GM21390 (cell line): ENCODE data around the gene NBR1.
A peak's percentile ranks its signal among the peaks of the same experiment; 100 is the strongest.
"Not testable (repeated sequence)": the region's sequence is repeated elsewhere in the genome, so short reads cannot be mapped to it uniquely, and the experiment has no call there.

ENCODE experiments used
- ATAC-seq: cut with Tn5 transposase; IDR thresholded peaks from one replicate; pipeline ENCODE4 v1.9.1; 2021; ENCODE audit not compliant: unreplicated experiment

The NBR1 gene

DNA sequence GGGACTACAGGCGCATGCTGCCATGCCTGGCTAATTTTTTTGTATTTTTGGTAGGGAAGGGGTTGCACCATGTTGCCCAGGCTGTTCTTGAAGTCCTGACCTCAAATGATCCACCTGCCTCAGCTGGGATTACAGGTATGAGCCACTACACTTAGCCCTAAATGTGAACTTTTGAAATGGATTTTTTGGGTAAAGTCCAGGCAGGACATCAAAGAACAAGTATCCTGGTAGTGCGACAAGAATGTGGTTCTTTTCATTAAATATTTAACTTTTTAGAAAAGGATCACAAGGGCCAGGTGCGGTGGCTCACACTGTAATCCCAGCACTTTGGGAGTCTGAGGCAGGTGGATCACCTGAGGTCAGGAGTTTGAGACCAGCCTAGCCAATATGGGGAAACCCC, 15.3 kb upstream of the NBR1 start:
- no peak for ATAC-seq

GRCh38 chr17:43159232-43159631, 11.8 kb upstream of the NBR1 start:
- ATAC-seq: not testable (repeated sequence)

- not testable (repeated sequence) for ATAC-seq
Measured at GRCh38 chr17:43159957-43160356, 11.1 kb upstream of the NBR1 start.

GRCh38 chr17:43165971-43166370, 5.0 kb upstream of the NBR1 start:
- not testable (repeated sequence) for ATAC-seq

DNA sequence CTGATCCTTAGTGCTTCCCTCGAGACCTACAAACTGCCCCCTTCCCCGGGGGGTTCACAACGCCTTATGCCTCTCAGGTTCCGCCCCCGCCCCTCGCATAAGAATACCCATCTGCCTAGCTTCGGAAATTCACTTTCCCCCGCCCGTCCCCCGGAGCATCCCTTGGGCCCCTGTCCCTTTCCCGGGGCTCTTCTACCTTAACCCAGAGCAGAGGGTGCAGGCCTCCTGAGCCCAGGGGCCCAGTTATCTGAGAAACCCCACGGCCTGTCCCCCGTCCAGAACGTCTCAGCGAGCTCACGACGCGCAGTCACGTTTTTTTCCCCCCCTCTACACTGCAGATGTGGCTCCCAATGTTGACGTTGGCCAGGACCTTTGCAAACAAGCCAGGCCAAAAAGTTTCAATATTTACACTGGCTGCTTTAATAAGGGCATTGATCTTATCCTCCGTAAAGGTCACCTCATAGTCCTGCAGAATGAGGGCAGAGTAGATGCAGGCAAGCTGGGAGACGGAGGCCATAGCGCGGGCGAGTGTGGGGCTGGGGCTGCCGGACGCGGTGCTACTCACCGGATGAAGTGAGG, 1.4 kb upstream of the NBR1 start:
- ATAC-seq: peak; percentile 14

DNA sequence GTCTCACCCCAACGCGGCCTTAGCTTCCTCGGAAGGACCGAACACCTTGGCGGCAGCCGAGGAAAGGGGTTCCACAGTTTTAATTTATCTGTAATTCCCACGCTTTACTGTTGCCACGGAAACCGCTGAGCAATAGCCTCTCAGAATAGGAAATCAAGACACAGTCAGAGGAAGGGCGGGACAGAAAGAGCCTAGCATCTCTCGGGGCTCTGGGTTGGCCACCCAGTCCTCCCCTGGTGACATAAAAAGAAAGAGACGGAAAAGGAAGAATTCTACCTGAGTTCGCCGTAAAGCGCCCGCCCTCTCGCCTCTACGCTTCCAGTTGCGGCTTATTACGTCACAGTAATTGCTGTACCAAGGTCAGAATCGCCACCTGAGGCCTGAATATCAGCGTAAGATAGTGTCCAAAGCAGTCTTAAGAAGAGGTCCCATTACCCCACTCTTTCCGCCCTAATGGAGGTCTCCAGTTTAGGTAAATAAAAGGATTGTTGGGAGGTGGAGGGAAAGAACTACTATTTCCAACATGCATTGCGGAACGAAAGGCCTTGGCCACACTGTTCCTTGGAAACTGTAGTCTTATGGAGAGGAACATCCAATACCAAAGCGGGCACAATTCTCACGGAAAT, 761 bp upstream of the NBR1 start:
- ATAC-seq: peak; percentile 59

DNA sequence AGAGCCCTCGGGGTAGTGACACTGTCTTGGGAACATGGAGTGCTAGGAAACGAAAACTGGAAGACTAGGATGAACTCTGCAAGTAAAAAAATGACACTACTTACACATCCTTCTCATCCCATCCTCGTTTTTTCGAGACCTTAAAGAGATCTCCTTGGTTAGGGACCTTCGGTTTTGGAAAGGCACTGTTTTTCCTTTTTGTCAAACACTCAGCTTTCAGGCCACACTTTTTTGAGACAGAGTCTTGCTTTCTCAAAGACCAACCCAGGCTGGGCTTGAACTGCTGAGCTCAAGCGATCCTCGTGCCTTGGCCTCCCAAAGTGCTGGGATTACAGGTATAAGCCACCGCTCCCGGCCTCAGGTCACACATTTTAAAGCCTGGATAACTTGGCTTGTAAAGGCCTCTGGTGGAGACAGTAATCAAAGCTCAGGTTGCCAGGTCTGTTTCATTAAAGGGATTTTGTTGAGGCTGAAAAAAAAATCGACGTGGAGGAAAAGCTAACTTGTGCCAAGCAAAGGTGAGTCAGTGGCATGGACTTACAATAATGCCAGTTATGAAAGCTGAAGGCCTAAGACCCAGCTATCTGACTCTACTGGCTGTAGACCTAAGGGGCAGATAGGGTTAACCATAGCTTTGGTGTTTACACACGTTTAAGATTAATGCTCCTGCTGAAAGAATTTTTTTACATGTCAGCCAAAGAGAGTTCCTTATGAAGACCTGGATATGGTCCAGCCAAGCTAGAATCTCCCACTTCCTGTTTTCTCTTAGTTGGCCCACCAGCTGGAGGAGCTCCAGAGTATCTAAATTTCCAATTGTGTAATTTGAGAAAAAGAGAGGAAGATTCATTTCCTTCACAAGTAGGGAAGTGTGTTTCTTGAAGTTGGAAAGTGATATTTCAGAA, 823 bp downstream of the NBR1 start:
- ATAC-seq: no peak

DNA sequence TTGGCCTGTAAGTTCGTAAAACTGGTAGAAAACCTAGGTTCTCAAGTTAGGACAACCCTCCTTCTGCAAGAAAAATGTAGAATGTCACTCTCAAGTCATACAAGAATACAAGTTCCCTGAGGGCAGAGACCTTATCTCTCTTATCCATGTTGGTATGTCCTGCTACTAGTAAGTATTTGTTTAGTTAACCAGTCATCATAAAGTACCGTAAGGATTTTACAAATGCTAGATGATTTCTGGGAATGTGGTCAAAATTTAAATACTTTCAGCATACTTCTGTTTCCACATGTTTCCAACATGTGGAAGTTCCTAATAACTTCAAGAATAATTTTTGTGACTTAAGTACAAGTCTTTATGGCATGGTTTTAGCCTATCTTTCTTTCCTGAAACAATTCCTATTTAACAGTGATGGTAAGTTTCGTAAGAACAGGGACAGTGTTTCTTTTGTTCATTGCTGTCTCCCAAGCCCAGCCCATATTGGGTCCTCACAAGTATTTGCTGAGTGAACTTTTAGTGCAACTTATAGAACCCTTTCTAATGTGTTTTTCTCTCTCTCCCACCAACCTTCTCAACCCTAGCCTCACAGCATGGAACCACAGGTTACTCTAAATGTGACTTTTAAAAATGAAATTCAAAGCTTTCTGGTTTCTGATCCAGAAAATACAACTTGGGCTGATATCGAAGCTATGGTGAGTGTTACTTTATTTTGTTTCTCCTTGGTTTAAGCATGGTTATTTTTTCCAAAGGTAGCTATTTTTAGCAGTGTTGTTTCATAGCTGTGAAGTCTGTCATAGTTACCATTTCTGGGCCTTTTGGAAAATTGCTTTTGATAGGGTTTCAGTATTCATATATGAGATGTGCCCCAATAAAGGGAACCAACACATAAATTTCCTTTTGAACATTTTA, 4.5 kb downstream of the NBR1 start:
- no peak for ATAC-seq

GRCh38 chr17:43176119-43176570, 5.1 kb downstream of the NBR1 start:
- ATAC-seq: no peak

DNA sequence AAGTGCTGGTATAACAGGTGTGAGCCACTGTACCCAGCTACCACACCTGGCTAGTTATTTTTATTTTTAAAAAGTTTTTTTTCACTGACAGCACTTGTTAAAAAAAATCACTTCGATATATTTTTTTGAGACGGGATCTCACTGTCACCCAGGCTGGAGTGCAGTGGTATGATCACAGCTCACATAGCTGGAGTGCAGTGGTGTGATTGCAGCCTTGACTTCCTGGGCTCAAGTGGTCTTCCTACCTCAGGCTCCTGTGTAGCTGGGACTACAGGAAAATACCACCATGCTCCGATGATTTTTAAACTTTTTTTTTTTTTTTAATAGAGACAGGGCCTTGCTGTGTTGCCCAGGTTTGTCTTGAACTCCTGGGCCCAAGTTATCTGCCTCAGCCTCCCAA, 12.9 kb downstream of the NBR1 start:
- no peak for ATAC-seq

DNA sequence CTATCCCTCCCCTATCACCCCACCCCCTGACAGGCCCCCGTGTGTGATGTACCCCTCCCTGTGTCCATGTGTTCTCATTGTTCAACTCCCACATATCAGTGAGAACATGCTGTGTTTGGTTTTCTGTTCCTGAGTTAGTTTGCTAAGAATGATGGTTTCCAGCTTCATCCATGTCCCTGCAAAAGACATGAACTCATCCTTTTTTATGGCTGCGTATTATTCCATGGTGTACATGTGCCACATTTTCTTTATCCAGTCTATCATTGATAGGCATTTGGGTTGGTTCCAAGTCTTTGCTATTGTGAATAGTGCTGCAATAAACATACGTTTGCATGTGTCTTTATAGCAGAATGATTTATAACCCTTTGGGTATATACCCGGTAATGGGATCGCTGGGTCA, 15.6 kb downstream of the NBR1 start:
- not testable (repeated sequence) for ATAC-seq

- ATAC-seq: no peak
Measured at GRCh38 chr17:43193251-43193650, 22.2 kb downstream of the NBR1 start.

GRCh38 chr17:43199633-43200032, 28.6 kb downstream of the NBR1 start:
- ATAC-seq: no peak

- ATAC-seq: no peak
Measured at GRCh38 chr17:43200127-43200526, 29.1 kb downstream of the NBR1 start.

- not testable (repeated sequence) for ATAC-seq
Measured at GRCh38 chr17:43203013-43203412, 32.0 kb downstream of the NBR1 start.

GRCh38 chr17:43210576-43210975, 39.6 kb downstream of the NBR1 start:
- no peak for ATAC-seq

- ATAC-seq: no peak
Measured at GRCh38 chr17:43211123-43211479, 40.1 kb downstream of the NBR1 start.

GRCh38 chr17:43211480-43212402, 40.7 kb downstream of the NBR1 start, which contains the start of gene TMEM106A:
TSS of gene TMEM106A (plus strand) at chr17:43211875. CDS start at chr17:43213042, 1,167 bp downstream.
- ATAC-seq: peak; percentile 66

- ATAC-seq: no peak
Measured at GRCh38 chr17:43212641-43213490, 41.9 kb downstream of the NBR1 start.
